ENCODE data around the gene KRT33B.

KRT33B gene

DNA sequence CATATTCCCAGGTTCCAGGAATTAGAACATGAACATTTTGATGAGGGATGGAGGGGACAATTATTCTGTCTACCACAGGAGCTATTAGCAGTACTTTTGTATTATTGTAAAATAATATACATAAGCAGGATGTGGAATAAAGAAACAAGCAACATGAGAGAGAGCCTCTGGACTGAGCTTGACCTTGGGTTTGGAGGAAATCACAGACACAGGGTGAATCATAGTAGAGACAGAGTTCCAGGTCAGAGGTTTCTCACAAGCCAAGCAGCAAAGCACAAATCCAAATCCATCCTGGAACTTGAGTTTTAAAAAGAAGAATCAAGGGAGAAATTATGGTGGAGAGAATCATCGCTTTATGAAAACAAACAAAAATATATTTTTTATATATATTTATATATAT lies 22.7 kb upstream of the KRT33B start (continued):
- no peak for TF ChIP-seq ZNF670 (tag by site-specific recombination; IDR thresholded peaks at IDR 0.05; ENCODE audit: low read depth)
- no peak for TF ChIP-seq ZNF792 (tag by site-specific recombination; IDR thresholded peaks at IDR 0.05)
- TF ChIP-seq ZNF10 (tag by site-specific recombination; IDR thresholded peaks at IDR 0.05), result no peak
- no peak for TF ChIP-seq ZNF221 (tag by site-specific recombination; IDR thresholded peaks at IDR 0.05; ENCODE audit: borderline replicate concordance)
- no peak for TF ChIP-seq MZF1 (tag by site-specific recombination; IDR thresholded peaks at IDR 0.05; ENCODE audit: borderline replicate concordance)

DNA sequence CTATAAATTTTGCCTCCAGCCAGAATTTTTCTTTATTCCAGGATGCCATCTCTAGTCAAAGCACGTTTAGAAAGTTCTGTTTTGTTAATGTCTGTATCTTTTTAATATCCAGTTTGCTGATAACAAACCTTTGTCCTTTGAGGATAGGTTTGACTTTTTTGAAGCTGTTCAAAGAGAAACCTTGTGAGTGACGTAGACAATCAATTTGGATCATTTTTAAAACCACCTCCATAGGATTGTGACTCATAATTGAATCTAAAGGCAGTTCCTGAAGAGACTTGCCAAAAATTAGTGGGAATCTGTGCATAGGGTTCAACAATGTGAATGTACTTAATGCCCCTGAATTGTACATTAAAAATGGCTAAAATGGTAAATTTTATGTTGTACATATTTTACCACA lies 21.9 kb upstream of the KRT33B start:
- Histone ChIP-seq H3K4me3 (ENCODE audit: low read depth, low read length) (no peak overlapping the region), H3K36me3 (ENCODE audit: control insufficient read depth in 2 of 2, insufficient read depth in 1 of 2, low read length in 2 of 2) (no peaks in the 10 kb centered on the region), H3K27ac (ENCODE audit: extremely low read depth, low read depth, low read length) (no peak overlapping the region), H3K9me3 (ENCODE audit: control insufficient read depth, insufficient read depth, low read depth, low read length) (no peaks in the 10 kb centered on the region), H3K4me1 (ENCODE audit: control insufficient read depth, insufficient read depth, low read length) (peaks cover 2% of the 10 kb centered on the region; the same call in 1 of the 2 replicates)
- ChIA-PET POLR2A (no interaction called here), CTCF (interaction anchor here (0.6 to 3.0 kb wide), 3 partner anchors 105 to 523 kb away, joined by 3 to 13 read pairs (median 6); no protein-coding TSS in a partner anchor)
- TF ChIP-seq ZNF768 (tag by site-specific recombination; IDR thresholded peaks at IDR 0.05) (no peak), ZSCAN30 (tag by site-specific recombination; IDR thresholded peaks at IDR 0.05) (no peak), TCF7L2 (IDR thresholded peaks at IDR 0.05; ENCODE audit: borderline replicate concordance, low read depth, low read length) (no peak), ZNF843 (tag by site-specific recombination; IDR thresholded peaks at IDR 0.05) (no peak), ZNF223 (tag by site-specific recombination; IDR thresholded peaks at IDR 0.05) (no peak), ZNF112 (tag by site-specific recombination; IDR thresholded peaks at IDR 0.05) (no peak)
- TF ChIP-seq, protein P1, sequence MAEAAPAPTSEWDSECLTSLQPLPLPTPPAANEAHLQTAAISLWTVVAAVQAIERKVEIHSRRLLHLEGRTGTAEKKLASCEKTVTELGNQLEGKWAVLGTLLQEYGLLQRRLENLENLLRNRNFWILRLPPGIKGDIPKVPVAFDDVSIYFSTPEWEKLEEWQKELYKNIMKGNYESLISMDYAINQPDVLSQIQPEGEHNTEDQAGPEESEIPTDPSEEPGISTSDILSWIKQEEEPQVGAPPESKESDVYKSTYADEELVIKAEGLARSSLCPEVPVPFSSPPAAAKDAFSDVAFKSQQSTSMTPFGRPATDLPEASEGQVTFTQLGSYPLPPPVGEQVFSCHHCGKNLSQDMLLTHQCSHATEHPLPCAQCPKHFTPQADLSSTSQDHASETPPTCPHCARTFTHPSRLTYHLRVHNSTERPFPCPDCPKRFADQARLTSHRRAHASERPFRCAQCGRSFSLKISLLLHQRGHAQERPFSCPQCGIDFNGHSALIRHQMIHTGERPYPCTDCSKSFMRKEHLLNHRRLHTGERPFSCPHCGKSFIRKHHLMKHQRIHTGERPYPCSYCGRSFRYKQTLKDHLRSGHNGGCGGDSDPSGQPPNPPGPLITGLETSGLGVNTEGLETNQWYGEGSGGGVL (tag by site-specific recombination; IDR thresholded peaks at IDR 0.05), result no peak
- TF ChIP-seq, protein P2, sequence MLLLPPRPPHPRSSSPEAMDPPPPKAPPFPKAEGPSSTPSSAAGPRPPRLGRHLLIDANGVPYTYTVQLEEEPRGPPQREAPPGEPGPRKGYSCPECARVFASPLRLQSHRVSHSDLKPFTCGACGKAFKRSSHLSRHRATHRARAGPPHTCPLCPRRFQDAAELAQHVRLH (tag by site-specific recombination; IDR thresholded peaks at IDR 0.05), result no peak

DNA sequence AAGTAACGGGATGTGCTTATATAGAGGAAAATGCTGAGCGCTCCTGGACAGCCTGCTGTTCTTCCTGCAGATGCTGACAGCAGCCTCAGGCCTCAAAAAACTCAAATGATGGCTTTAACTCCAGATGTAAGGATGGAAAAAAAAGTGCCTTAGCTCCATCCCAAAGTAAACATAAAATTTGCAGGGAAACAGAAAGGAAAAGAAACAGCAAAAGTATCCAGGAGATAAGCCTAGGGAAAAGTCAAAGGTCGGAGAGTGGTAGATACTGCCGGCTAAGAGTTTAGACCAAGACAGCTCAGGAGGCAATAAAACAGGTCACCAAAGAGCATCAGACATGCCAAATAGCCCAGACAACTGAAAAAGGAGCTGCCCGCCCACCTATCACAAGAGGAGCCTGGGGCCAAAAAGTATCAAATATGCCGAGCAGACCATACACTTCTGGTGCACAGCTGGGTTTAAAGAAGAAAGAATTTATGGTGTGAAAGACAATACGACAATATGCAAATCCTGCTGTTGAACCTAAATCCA lies 20.9 kb upstream of the KRT33B start:
- ChIA-PET CTCF (interaction anchor here (0.5 to 3.0 kb wide), 6 partner anchors 13 to 1227 kb away, joined by 3 to 13 read pairs (median 4); no protein-coding TSS in a partner anchor), POLR2A (no interaction called here)
- Histone ChIP-seq H3K27ac (ENCODE audit: extremely low read depth, low read depth, low read length) (no peak overlapping the region), H3K4me1 (ENCODE audit: control insufficient read depth, insufficient read depth, low read length) (peaks cover 2% of the 10 kb centered on the region; the same call in 1 of the 2 replicates), H3K36me3 (ENCODE audit: control insufficient read depth in 2 of 2, insufficient read depth in 1 of 2, low read length in 2 of 2) (no peaks in the 10 kb centered on the region), H3K4me3 (ENCODE audit: low read depth, low read length) (no peak overlapping the region), H3K9me3 (ENCODE audit: control insufficient read depth, insufficient read depth, low read depth, low read length) (no peaks in the 10 kb centered on the region)
- TF ChIP-seq ZEB2 (tag by site-specific recombination; IDR thresholded peaks at IDR 0.05) (no peak), ZNF132 (tag by site-specific recombination; IDR thresholded peaks at IDR 0.05; ENCODE audit: borderline replicate concordance) (no peak), ZNF585B (tag by site-specific recombination; IDR thresholded peaks at IDR 0.05) (no peak), SP2 (tag by site-specific recombination; IDR thresholded peaks at IDR 0.05) (no peak), EGR2 (tag by site-specific recombination; IDR thresholded peaks at IDR 0.05; ENCODE audit: low read depth) (no peak), ZNF48 (tag by site-specific recombination; IDR thresholded peaks at IDR 0.05) (no peak)
- TF ChIP-seq, protein P3, sequence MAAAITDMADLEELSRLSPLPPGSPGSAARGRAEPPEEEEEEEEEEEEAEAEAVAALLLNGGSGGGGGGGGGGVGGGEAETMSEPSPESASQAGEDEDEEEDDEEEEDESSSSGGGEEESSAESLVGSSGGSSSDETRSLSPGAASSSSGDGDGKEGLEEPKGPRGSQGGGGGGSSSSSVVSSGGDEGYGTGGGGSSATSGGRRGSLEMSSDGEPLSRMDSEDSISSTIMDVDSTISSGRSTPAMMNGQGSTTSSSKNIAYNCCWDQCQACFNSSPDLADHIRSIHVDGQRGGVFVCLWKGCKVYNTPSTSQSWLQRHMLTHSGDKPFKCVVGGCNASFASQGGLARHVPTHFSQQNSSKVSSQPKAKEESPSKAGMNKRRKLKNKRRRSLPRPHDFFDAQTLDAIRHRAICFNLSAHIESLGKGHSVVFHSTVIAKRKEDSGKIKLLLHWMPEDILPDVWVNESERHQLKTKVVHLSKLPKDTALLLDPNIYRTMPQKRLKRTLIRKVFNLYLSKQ (tag by site-specific recombination; IDR thresholded peaks at IDR 0.05; ENCODE audit: borderline replicate concordance), result no peak
- TF ChIP-seq, protein P4, sequence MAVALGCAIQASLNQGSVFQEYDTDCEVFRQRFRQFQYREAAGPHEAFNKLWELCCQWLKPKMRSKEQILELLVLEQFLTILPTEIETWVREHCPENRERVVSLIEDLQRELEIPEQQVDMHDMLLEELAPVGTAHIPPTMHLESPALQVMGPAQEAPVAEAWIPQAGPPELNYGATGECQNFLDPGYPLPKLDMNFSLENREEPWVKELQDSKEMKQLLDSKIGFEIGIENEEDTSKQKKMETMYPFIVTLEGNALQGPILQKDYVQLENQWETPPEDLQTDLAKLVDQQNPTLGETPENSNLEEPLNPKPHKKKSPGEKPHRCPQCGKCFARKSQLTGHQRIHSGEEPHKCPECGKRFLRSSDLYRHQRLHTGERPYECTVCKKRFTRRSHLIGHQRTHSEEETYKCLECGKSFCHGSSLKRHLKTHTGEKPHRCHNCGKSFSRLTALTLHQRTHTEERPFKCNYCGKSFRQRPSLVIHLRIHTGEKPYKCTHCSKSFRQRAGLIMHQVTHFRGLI (tag by site-specific recombination; IDR thresholded peaks at IDR 0.05), result no peak
- TF ChIP-seq, protein P5, sequence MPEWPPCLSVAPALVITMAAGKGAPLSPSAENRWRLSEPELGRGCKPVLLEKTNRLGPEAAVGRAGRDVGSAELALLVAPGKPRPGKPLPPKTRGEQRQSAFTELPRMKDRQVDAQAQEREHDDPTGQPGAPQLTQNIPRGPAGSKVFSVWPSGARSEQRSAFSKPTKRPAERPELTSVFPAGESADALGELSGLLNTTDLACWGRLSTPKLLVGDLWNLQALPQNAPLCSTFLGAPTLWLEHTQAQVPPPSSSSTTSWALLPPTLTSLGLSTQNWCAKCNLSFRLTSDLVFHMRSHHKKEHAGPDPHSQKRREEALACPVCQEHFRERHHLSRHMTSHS (tag by site-specific recombination; IDR thresholded peaks at IDR 0.05), result no peak
- TF ChIP-seq, protein P6, sequence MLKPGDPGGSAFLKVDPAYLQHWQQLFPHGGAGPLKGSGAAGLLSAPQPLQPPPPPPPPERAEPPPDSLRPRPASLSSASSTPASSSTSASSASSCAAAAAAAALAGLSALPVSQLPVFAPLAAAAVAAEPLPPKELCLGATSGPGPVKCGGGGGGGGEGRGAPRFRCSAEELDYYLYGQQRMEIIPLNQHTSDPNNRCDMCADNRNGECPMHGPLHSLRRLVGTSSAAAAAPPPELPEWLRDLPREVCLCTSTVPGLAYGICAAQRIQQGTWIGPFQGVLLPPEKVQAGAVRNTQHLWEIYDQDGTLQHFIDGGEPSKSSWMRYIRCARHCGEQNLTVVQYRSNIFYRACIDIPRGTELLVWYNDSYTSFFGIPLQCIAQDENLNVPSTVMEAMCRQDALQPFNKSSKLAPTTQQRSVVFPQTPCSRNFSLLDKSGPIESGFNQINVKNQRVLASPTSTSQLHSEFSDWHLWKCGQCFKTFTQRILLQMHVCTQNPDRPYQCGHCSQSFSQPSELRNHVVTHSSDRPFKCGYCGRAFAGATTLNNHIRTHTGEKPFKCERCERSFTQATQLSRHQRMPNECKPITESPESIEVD (tag by site-specific recombination; IDR thresholded peaks at IDR 0.05), result no peak
